ENCODE data around the gene MINDY4B. TPM values are rescaled to one million over a fixed set of nuclear protein-coding genes. Genes with fewer than 3 reads are reported as not detected.

MINDY4B gene
- total RNA-seq, 6 experiments from 2014 or later: not detected

DNA sequence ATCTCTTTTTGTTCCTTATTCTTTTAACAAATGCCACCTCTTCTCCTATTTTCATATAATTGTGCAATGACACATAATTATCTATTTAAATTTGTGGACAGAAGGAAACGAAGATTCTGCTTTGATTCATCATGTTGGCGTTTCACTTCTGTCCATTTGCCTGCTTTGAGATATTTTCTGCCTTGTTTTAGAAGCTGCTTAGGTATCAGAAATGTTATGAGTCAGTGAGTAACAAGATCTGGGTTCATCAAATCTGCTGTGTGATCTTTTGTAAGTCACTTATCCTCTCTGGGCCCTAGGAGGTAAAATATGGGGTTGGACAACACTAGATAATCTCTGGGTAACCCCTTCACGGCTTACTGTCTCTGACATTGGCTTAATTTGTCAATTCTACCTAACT lies 7.3 kb upstream of the MINDY4B start:
- H3K9me3 Mint-ChIP-seq: no peaks in the 10 kb centered on the region
- no peaks in the 10 kb centered on the region for H3K4me1 Mint-ChIP-seq (ENCODE audit: low read depth)
- peaks cover 22% of the 10 kb centered on the region for H3K27me3 Mint-ChIP-seq (ENCODE audit: insufficient read depth)
- no peak overlapping the region for H3K4me3 Mint-ChIP-seq
- DNase-seq: no peak
- no peaks in the 10 kb centered on the region for H3K36me3 Mint-ChIP-seq (ENCODE audit: low read depth)
- no peak for TF ChIP-seq CTCF (IDR thresholded peaks at IDR 0.05)
- no peak overlapping the region for H3K27ac Mint-ChIP-seq

DNA sequence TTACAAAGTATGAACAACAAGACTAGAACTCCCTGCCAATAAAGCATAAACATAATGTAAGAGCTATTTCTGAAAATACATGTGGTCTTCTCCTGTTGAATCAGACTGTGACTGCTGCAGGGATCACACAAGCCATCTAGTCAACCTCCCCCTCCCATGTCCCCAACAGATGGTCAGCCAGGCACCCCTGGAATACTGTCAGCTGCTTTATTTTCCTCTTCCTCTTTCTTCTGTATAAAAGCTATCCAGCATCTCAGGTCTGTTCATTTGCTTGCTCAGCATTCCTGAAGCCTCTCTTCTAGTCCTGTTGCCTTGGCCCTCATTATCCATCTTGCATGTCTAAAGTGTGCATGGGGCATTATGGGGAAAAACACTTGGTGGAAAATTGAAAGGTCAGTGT lies 6.5 kb upstream of the MINDY4B start:
- H3K9me3 Mint-ChIP-seq: no peaks in the 10 kb centered on the region
- peaks cover 23% of the 10 kb centered on the region for H3K27me3 Mint-ChIP-seq (ENCODE audit: insufficient read depth)
- no peaks in the 10 kb centered on the region for H3K36me3 Mint-ChIP-seq (ENCODE audit: low read depth)

GRCh38 chr3:150906461-150906860 lies 1.2 kb upstream of the MINDY4B start:
- Mint-ChIP-seq H3K4me3 (no peak overlapping the region), H3K27me3 (ENCODE audit: insufficient read depth) (peaks cover 33% of the 10 kb centered on the region), H3K9me3 (no peaks in the 10 kb centered on the region)

More for the DNA sequence above, 6.5 kb upstream of the MINDY4B start:
- no peaks in the 10 kb centered on the region for H3K4me1 Mint-ChIP-seq (ENCODE audit: low read depth)
- no peak overlapping the region for H3K4me3 Mint-ChIP-seq
- no peak overlapping the region for H3K27ac Mint-ChIP-seq
- no peak for DNase-seq
- no peak for TF ChIP-seq CTCF (IDR thresholded peaks at IDR 0.05)

DNA sequence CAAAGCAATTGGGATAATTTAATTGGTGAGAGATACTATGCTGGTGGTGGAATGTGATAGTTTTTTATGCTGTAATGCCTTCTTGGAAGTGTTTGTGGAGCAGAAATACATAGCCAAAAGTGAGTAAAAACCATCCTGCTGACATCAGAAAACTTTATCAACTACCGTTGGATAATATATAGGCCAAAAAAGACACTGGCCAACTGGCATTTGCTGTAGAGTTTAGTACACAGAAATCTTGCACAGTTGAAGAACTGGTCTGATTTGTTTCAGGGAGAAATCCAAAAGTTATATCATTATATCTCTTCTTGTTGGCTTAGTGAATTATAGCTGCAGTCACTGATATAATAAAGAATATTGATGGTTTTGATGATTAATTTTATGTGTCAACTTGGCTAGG lies 507 bp upstream of the MINDY4B start:
- Mint-ChIP-seq H3K36me3 (ENCODE audit: low read depth) (no peaks in the 10 kb centered on the region), H3K27me3 (ENCODE audit: insufficient read depth) (peaks cover 37% of the 10 kb centered on the region)

More at GRCh38 chr3:150906461-150906860, 1.2 kb upstream of the MINDY4B start:
- H3K4me1 Mint-ChIP-seq (ENCODE audit: low read depth): no peaks in the 10 kb centered on the region
- H3K27ac Mint-ChIP-seq: no peak overlapping the region
- no peaks in the 10 kb centered on the region for H3K36me3 Mint-ChIP-seq (ENCODE audit: low read depth)
- no peak for DNase-seq
- TF ChIP-seq CTCF (IDR thresholded peaks at IDR 0.05): no peak

GRCh38 chr3:150902988-150903387 lies 2.3 kb downstream of the MINDY4B start:
- peaks cover 32% of the 10 kb centered on the region for H3K27me3 Mint-ChIP-seq (ENCODE audit: insufficient read depth)

More for the DNA sequence above, 507 bp upstream of the MINDY4B start:
- TF ChIP-seq CTCF (IDR thresholded peaks at IDR 0.05): no peak
- H3K27ac Mint-ChIP-seq: no peak overlapping the region
- no peak for DNase-seq
- H3K4me3 Mint-ChIP-seq: no peak overlapping the region
- H3K4me1 Mint-ChIP-seq (ENCODE audit: low read depth): no peaks in the 10 kb centered on the region
- no peaks in the 10 kb centered on the region for H3K9me3 Mint-ChIP-seq

More at GRCh38 chr3:150902988-150903387, 2.3 kb downstream of the MINDY4B start:
- H3K4me3 Mint-ChIP-seq: no peak overlapping the region
- H3K36me3 Mint-ChIP-seq (ENCODE audit: low read depth): no peaks in the 10 kb centered on the region
- H3K27ac Mint-ChIP-seq: no peak overlapping the region
- no peak for TF ChIP-seq CTCF (IDR thresholded peaks at IDR 0.05)
- DNase-seq: no peak
- H3K9me3 Mint-ChIP-seq: no peaks in the 10 kb centered on the region
- H3K4me1 Mint-ChIP-seq (ENCODE audit: low read depth): no peaks in the 10 kb centered on the region

All from HFFc6 (cell line).